GM18909 (cell line): ENCODE data around the gene RABL3.
"Not testable (repeated sequence)": the region's sequence is repeated elsewhere in the genome, so short reads cannot be mapped to it uniquely, and the experiment has no call there.

Experiments used
- ATAC-seq: cut with Tn5 transposase; IDR thresholded peaks from one replicate; pipeline ENCODE4 v1.9.1; 2021; ENCODE audit warnings: mild to moderate bottlenecking; ENCODE audit not compliant: unreplicated experiment, poor library complexity

The RABL3 gene

DNA sequence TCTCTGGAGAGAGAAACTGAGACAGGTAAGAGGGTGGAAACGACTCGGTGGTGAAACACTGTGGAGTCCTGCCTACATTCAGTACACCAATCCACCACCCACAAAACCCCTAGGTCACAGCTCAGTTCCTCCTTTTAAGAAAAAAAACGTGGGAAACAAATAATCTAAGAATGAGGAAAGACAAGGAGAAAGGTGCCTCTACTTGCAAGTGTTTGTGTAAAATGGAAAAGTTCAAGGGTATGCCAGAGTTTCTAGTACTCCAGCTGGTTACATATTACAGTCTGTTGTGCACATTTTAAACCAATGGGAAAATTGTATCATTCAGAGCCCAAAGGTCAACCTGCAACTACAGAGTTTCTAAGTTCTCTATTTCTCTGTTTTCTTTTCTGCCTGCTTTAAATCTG lies 92.5 kb downstream of the RABL3 start:
- peak; percentile 59 for ATAC-seq

DNA sequence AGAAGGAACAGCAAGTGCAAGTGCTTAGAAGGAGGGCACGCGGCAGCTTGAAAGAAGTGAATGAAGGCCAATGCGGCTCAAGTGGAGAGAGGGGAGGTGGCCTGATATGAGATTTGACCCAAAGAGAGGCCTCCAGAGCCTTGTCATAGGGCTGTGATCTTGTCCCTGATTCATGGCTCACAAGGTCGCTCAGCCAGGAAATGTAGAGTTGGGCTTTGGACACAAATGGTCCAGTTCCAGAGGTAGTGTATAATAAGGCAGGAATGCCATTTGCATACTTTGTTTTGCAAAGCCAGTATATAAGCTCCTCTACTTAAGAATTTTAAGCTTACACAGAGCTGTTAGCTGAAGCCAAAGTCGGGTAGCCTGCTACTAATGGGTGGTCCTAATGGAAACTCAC lies 94.0 kb downstream of the RABL3 start:
- ATAC-seq: no peak

DNA sequence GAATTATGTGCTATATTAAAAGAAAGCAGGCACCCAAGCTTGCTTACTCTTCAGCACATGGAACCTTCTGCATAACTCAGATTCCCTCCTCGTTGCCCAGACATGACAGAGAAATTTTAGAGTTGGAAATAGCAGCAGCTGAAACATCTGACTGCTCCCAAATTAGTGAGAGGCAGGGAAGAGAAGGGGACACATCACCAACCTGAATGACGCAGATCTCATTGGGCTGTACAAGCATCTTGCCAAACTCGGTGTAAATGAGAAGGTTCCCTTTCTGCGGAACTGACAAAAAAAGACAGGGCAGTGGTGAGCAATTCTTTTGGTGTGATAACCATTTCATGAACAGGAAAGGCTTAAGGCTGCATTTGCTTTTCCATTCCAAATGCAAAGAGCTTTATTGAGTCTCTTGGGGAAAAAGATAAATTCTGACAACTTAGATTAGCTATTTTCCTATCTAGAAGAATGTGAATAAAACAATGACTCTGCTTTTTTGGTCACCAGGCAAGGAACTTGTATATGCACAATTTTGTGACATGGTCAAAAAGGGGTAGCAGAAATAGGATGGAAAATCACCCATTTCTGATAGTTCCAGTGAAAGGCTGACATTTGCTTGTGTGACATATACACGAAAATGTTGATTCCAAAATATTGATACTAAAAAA lies 95.4 kb downstream of the RABL3 start:
- ATAC-seq: no peak

DNA sequence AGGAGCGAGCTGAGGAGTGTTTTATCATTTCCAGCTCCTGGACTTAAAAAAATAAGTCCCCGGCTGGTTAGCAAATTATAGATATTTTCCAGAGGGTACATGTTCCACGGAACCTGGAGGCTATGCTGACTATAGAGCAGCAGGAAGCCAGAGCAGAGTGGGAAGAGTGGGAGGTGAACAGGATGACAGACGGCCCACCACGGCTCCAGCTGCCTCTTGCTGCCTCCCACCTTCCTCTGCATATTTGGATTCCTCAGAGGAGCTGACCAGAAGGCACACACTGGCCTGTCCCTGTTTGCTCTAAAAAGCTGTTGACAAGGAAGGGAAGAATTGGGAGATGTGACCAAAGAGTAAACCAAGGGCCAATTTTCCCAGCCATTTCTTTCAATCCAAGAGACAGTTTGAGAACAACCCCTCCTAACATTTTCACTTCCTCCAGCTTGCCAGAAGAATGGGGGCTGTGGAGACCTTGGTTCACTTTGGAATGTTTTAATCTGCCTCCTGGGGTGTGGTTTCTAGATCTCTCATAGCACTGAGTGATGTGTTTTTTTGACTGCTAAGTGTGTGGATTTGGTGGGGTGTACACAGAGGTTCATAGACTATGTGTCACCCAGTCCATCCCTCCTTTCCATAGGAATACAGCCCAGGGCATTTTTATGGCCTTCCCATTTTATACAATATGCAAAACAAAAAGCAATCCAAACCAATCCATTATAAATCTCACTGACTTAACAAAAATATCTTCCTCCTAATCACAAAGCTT lies 97.1 kb downstream of the RABL3 start:
- ATAC-seq: no peak

DNA sequence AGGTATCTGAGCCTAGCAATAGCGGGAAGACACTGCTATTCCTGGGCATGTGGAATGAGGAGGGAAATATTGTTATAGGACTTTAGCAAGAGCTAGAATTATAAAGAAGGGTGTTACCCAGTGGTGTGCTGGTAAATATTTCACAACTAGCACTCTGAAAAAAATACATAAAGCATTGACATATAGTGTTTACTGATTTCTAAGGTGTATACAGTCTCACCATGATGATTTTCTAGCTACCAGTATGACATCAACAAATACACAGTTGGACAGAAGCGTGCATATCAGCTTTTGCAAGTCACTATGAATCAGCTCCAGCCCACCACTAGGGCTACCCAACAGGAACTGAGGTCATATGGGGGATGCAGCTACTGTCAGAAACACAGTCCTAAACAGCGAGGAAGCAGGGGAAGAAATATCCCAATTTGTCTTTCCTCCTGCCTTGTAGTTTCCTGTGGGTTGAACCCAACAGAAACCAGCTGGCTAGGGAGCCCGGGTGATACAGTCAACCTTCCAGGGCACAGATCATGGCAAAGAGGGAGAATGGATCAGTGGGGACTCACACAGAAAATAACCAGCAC lies 99.9 kb downstream of the RABL3 start:
- no peak for ATAC-seq

DNA sequence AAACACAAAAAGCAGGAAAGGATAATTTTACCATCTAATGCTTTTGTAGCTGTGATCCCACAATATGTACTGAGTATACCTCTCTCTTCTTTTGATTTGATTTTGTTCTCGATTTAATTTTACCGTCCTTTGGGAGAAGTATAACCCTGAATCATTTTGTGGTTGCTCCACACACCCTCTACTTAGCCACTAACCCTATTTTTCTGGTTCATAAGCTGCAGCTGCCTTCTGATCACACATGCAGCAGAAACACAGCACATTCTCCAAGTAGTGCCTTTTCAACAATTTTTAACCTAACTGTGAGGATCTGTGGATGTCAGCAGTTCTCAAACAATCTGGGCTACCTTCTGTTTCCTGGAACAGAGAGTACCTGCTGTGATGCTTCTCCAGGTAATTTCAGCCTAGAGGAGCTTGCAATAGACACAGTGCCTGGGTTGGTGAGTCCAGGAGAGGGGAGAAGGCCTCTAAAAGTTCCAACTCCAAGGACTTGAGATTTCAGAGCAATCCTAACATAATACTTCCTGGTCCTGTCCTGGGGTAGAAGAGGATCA lies 100.5 kb downstream of the RABL3 start:
- no peak for ATAC-seq

DNA sequence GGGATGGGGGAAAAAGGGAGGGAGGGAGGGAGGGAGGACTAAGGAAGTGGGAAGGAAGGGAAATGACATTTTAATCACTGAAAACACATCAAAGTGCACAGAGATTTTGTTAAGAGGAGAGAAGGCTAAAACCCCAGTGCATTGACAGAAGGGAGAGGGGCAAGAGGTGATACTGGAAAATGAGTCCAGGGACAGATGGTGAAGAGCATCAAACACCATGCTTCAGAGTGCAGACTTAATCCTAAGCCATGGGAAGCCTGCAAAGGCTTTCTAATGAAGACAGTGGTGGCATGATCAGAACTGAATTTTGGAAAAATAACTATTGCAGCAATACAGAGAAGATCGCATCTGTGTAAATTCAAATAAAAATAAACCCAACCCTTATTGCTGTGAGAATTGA lies 102.1 kb downstream of the RABL3 start:
- no peak for ATAC-seq

DNA sequence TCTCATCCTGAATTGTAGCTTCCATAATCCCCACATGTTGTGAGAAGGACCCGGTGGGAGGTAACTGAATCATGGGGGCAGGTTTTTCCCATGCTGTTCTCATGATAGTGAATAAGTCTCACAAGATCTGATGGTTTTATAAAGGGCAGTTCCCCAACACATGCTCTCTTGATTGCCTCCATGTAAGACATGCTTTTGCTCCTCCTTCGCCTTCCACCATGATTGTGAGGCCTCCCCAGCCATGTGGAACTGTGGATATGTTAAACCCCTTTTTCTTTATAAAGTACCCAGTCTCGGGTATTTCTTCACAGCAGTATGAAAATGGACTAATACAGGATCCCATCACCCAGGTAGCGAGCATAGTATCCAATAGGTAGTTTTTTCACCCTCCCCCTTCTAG lies 103.5 kb downstream of the RABL3 start:
- ATAC-seq: not testable (repeated sequence)

DNA sequence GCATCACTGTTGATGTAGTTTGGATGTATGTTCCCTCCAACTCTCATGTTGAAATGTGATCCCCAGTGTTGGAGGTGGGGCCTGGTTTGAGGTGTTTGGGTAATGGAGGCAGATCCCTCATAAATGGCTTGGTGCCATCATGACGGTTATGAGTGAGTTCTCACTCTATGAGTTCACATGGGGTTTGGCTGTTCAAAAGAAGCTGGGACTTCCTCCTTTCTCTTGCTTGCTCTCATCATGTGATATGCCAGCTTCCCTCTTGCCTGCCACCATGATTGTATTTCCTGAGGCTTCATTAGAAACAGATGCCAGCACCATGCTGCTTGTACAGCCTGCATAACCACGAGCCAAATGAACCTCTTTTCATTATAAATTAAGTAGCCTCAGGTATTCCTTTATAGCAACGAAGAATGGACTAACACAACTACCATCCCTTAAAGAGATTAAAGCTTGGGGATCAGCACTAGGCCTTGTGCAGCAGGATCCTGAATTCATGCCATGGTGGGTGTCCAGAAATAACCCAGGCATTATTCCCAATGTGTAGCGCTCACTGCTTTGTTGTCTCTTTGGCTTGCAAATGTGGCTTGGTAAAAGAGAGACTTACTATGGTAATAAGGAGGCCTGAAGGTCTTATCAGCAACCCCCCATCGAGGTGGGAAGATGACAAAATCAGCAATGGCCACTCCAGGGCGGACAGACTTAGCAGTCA lies 104.3 kb downstream of the RABL3 start:
- ATAC-seq: no peak

DNA sequence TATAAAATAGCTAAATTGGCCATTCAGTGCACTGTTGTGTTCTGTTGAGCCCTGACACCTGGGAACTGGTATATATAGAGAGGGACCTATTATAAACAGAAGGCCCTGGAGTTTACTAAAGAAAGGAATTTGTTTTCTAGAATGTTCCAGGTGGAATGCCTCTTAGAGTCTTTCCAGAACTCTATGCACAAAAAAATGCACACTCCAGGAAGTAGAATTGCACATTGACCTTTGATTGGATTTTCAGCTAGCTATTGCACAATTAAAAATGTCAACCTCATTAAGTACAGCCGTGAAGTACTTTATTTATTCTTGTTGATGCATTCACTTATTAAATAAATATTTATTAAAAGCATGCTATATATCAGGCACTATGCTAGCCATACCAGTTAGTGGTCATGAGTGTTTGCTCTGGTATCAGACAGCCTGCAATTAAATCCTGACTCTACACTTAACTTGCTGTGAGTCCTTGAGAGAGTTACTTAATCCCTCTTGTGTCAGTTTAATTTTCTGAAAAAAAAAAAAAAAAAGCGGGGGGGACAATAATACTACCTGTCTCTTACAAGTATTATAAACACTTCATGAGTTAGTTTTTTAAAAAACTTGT lies 105.4 kb downstream of the RABL3 start:
- no peak for ATAC-seq
